GM21717 (cell line): ENCODE measurements around the gene ATF7IP2.

ENCODE experiments used
- ATAC-seq: cut with Tn5 transposase; IDR thresholded peaks from one replicate; pipeline ENCODE4 v1.9.1; 2021; ENCODE audit warnings: mild to moderate bottlenecking, moderate library complexity; ENCODE audit not compliant: unreplicated experiment

The ATF7IP2 gene

GRCh38 chr16:10509534-10510025 is 123.7 kb downstream of the ATF7IP2 start:
- ATAC-seq = peak; percentile 73

GRCh38 chr16:10510279-10510678 is 124.4 kb downstream of the ATF7IP2 start:
- ATAC-seq = no peak

- ATAC-seq = no peak
Observed at GRCh38 chr16:10511829-10512228, 126.0 kb downstream of the ATF7IP2 start.

GRCh38 chr16:10514369-10515055 is 128.7 kb downstream of the ATF7IP2 start:
- ATAC-seq = no peak

- ATAC-seq = no peak
Observed at GRCh38 chr16:10517868-10518267, 132.0 kb downstream of the ATF7IP2 start.

GRCh38 chr16:10518479-10519041 is 132.7 kb downstream of the ATF7IP2 start:
- no peak for ATAC-seq

GRCh38 chr16:10519297-10519696 is 133.4 kb downstream of the ATF7IP2 start:
- ATAC-seq = no peak

- ATAC-seq = no peak
Observed at GRCh38 chr16:10519929-10520868, 134.3 kb downstream of the ATF7IP2 start.

- ATAC-seq = no peak
Observed at GRCh38 chr16:10520869-10521578, 135.2 kb downstream of the ATF7IP2 start.

GRCh38 chr16:10521681-10522274 is 135.9 kb downstream of the ATF7IP2 start:
- no peak for ATAC-seq

GRCh38 chr16:10522966-10523365 is 137.1 kb downstream of the ATF7IP2 start:
- ATAC-seq = no peak

- no peak for ATAC-seq
Observed at GRCh38 chr16:10525214-10525825, 139.5 kb downstream of the ATF7IP2 start.

- no peak for ATAC-seq
Observed at GRCh38 chr16:10526962-10527361, 141.1 kb downstream of the ATF7IP2 start.

GRCh38 chr16:10528635-10529034 is 142.8 kb downstream of the ATF7IP2 start:
- ATAC-seq = no peak

GRCh38 chr16:10529895-10530669 is 144.2 kb downstream of the ATF7IP2 start:
- no peak for ATAC-seq

GRCh38 chr16:10530685-10531084 is 144.8 kb downstream of the ATF7IP2 start:
- no peak for ATAC-seq

- no peak for ATAC-seq
Observed at GRCh38 chr16:10531582-10531981, 145.7 kb downstream of the ATF7IP2 start.
